Cortex of kidney (tissue), 1 donor: ENCODE data around the gene SDK1.

Experiments
- DNase-seq: peaks from one replicate; lab custom pipeline; 2025; lab: John Stamatoyannopoulos, UW

SDK1 gene

DNA sequence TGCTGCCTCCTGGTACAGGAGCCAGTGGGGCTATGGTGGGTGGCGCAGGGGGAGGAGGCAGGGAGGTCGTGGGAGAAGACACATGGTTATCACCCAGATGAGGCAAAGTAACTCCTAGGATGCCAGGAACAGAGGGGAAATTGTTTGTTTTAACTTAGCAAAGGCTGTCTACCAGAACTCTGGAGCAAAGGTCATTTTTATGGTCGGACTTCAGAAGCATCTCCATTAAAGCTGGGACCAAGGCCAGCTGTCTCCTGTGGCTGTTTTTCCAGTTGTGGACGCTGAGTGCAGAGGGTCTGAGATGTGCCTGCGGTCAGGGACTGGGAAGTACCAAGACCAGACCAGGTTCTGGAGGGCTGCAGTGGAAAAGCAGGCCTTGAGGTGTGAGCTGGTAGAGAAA, 855.1 kb downstream of the SDK1 start:
- no peak for DNase-seq

DNA sequence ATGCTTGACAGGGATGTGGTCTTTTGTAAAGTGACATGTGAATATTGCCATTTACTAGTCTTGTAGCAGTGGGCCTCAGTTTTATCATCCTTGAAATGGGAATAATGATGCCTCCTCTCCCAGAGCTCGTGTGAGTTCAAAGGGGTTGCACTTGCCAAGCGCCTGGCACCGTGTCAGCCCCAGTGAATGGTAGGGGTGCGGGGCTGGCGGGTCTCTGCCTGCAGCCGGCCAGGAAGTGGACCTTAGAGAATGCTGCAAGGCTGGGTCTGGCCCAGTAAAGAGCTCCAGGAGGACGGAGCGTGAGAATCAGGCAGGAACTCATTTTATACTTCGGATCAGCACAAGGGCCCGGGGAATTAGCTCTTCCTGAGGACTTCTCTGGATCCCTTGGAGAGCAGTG, 856.6 kb downstream of the SDK1 start:
- no peak for DNase-seq

DNA sequence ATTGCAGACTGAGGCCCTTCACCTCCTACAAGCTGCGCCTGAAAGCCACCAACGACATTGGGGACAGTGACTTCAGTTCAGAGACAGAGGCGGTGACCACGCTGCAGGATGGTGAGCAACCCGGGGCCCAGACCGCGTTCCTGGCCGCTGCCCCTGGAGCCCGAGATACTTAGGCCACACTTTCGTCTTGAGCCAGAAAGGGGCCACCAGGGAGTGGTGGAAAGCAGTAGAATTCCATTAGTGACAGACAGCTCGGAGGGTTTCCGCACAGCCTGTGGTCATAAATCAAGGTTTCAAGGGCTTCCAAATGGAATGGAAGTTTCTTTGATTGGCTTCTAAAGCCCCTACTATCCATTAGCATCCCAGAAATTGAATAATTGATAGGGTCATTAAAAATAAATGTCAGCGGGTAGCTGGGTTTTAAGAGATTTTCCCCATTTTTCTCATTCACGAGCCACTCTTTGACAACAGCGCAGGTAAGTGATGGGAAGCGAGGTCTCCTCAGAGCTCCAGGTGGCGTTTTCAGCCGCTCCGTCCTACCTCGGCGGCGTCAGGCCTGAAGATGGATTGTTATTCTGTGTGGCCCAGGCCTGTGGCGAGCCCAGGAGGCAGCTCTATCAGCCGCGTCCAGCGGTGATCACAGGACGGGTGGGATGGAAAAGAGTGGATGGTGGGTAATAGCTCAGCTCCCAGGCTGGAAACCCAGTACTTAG, 857.5 kb downstream of the SDK1 start:
- DNase-seq = no peak

DNA sequence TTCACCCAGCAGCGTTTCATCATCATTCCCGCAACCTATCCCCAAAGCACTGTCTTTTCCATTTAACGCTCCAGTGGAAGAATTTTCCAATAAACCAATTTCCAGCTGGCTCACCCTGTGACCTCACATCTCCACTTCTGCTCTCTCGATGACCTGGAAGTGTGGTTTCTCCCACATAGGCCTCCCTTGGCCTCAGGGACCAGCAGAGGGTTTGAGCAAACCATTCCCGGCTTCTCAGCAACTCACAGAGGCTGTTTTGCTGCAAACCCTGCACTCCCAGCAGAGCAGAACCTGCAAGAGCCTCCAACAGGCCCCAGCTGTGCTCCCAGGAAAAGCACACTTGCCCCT, 858.1 kb downstream of the SDK1 start:
- no peak for DNase-seq

DNA sequence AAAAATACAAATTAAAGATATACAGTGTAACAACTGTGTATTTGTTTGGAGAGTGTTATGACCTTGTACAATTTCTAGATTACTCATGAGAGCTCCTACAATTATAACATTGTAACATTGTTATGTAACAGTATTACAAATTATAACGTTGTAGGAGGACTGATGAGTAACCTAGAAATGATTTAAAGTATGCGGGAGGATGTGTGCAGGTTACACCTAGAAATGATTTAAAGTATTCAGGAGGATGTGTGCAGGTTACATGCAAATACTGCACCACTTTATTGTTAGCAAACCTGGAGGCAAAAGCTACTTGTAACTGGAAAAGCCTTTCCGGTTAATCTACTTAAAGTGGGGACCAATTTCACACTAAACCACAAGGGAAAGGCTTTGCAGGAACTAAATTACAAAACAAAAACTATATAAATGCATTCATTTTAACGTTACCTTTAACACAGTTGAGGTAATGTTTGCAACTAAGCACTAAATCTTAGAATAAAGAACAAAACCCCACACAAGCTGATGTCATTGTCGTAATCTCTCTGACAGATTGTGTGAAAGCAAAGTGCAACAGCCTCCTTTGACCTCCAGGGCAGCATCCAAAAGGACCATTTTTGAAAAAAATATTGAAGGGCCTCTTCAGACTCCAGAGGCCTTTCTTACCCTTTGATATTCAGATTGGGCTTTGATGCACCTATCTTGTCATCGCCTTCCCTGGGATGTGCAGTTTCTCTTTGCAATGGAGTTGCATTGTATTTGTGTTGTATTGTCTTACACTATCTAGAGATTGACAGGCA, 858.9 kb downstream of the SDK1 start:
- DNase-seq = no peak

DNA sequence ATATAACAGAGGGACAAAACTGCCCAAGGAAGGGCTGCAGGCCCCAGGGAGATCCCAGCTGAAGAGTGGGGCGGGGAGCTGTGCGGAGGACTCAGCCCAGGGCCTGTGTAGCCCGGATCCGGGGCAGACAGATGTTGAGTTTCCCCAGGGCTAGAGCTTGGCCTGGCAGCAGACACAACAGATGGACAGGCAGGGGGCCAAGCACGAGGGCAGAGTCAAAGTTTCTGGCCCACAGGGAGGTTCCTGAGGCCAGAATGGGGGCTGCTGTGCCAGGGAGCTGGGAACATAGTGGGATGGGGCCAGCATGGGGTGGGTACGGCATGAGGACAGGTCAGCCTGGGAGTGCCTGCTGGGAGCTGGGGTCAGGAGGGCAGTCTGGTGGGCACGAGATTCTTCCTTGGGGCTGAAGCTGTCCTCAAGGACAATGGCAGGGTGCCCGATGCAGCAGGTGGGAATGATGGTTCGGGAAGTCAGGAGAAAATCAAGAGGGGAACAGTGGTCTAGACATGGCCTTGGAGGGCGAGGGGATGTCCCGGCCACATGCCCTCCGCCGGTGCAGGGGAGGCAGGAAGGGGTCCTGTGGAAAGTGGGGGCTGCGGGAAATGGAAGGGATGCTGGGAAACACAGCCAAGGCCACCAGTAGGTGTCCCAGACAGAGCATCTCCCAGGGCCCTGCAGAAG, 862.0 kb downstream of the SDK1 start:
- no peak for DNase-seq

DNA sequence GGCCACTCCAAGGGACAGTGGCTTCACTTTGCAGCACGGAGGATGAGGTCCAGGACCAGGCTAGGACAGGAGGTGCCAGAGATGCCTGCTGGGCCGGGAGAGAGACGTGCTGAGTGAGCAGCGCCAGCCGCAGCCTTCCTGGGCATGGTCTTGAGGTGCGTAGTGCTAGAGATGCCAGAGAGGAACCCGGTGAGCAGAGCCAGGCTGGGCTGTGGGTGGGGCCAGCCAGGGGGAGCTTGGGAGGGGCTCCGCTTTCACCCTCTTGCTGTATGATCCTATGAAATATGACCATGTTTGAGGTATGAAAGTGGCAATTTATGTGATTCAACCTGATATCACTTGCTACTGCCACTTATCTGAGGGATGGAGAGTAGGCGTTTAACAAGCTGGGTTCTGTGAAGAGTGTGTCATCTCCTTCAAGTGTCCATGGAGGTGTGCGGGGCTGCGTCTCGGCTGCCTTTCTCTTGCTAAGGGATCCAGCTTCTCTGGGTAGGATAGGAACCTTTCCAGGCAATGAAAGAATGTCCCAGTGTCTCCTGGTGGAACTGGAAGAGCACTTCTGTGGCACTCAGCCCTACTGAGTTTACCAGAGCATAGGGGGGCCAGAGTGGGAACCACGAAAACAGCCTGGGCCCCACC, 862.6 kb downstream of the SDK1 start:
- DNase-seq = no peak

DNA sequence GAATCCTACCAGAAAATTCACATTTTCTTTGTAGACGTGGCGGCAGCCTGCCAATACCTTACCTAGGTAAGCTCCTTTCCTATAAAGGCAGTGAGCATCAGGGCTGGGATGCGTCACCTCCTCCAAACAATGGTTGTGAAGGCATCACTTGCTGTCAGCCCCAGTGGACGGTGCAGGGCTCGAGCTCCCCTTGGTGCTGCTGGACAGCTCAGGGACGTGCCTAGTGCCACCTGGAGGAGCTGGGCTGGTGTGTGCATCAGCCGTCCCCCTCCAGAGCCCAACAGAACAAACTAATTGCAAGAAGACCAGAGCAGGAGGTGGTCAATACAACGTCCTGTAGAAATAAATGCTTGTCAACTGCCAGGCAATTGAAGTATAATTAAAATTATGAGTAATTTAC, 863.5 kb downstream of the SDK1 start:
- DNase-seq = no peak

DNA sequence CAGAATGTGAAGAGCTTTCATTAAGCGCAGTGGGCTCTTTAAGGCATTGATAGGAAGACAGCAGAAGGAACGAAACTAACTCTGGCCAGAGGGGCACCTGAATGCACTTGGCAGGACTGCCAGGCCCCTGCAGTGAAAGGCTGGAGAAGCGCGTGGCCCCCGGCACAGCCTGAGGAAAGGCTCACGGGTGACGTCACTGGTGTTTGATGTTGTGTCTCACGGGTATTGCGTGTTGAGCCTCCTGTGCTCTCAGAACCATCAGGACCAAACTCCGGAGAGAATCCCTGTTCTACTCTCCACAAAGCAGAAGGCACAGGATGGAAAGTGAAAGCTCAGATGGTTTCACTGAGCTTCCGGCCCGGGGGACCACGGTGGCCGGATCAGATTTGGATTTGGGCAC, 865.3 kb downstream of the SDK1 start:
- DNase-seq = no peak

DNA sequence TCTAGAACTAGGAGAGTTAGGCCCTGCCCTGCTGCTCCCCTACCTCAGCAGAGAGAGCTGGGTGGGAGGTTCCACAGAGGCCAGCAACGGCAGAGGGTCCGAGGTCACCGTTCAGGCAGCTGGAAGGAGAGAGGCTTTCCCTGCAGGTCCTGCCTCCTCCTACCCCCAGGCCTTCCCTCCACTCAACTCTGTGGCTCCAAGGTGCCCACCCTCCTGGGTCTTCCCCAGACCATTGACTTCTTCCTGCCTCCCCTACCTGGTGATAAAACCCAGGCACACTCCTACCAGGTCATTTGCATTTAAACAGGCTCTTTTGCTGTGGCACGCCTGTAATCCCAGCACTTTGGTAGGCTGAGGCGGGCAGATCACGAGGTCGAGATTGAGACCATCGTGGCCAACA, 865.8 kb downstream of the SDK1 start:
- DNase-seq = no peak

DNA sequence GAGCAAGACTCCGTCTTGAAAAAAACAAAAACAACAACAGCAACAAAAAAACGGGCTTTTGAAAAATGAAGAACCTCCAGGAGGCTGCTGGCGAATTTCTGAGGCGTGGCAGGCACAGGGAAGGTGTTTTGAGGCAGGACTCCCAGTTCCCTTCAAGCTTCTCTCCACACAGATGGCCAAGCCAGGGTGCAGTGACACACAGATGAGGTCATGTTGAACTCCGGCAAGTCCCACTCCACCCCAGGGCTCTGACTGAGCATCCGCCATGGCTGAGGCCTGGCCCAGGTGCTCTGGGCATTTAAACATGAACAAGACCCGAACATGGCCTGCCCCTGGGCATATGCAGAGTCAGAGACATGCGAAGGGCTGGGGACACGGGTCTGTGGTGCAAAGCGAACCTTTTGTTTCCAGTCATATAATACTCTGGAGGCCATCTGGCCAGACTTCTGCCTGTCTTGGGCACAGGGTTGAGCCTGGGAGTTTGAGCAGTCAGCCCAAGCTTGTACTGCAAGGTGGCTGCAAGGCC, 866.4 kb downstream of the SDK1 start:
- no peak for DNase-seq

DNA sequence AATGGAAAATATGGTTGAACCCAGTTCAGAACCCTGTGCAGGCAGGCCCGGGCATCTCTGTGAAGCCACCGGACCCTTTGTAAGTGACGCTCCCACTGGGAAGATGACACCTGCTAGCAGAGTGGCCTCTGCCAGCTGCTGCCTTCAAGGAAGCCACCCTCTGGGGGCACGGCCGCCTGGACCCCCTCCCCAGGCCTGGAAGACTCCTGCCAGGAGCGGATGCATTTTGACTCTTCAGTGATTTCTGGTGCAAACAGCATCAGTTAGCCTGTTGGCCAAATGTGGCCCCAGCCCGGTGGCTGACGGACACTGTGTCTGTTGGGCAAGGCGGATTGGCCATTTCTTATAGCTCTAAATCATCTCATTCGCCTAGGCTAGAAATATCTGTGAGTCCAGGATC, 867.0 kb downstream of the SDK1 start:
- DNase-seq = no peak

DNA sequence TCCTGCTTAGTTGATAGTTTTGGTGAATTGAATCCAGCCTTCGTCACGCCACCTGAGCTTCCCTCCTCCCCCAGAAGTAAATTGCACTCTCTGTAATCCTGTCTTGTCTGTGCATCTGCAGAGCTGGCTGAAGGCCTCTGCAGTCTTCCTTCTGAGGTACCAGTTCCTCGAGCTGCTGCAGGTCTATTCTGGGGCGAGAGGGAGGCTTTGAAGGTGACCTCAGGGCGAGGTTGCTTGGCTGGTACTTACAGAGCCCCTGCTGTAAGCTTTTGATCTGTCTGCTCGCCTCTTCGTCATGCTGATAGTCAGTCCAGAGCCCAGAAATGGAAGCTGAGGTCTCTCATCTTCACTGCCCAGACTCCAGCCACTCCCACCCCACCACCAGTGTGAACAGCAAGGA, 867.5 kb downstream of the SDK1 start:
- DNase-seq = no peak

DNA sequence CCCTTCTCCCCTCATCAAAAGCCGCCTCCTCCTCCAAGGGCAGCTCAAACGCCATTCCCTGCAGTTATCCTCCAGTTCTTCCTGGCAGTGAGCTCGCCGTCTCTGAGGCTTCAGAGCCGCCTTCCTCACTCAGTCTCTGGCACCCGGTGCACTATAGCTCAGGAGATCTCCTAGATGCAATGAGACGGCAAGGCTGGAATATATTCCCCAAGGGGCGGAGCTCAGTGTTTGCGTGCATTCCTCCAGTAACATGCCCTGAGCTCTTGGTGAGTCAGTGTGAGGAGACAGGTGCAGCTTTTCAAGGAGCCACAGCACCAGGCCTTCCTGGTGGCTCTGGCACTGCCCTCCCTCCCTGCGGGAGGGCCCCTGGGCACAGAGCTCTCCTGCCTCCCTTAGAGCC, 868.4 kb downstream of the SDK1 start:
- DNase-seq = no peak

DNA sequence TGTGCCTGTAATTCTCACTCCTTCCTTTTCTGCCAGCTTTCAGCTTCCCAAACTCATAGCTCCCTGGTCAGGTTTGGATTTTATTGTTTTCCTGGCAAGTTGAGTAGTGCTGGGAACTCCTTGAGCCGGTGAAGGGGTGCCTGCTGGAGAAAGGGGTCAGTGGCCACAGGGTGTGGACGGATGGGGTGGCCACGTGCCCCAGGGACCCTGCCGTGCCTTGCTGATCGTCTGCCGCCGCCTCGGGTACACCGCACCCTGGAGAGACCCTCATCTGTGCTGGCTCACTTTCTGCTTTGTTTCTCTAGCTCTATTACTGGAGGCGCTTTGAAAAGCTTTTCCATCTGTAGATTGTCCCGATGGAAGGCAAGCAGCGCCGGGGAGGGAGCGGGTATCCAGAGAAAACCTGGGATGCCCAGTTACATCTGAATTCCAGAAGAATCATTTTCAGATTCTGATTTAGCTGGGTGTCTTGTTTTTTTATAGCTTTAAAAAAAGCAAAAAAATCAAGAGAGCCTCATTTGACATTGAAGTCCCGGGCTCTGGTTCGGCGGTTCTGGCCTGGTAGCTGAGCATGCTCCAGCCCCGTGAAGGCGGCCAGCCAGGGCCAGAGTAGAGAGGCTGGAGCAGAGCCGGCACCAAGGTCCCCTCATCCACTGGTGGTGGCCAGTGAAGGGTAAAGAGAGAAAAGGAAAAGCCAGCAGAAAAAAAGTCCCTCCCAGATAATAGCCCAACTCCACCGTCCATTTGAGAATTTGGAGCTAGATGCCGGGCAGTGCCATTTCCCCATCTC, 870.1 kb downstream of the SDK1 start:
- DNase-seq = no peak

DNA sequence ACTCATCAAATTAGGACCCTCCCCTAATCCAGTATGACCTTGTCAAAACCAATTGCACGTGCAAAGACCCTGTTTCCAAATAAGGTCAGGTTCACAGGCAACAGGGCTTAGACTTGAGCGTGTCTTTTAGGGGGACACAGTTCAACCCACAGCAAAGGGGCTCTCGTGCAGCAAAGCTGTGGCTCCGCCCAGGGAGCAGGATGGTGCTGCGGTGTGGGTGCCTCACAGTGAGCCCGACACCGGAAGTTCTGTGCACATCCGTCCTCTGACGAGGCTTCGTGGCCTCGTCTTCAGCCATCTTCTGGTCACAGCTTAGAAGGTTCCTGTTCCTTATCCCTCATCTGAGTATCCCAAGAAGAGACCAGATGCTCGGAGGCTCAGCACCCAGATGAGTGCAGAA, 871.8 kb downstream of the SDK1 start:
- DNase-seq = no peak

DNA sequence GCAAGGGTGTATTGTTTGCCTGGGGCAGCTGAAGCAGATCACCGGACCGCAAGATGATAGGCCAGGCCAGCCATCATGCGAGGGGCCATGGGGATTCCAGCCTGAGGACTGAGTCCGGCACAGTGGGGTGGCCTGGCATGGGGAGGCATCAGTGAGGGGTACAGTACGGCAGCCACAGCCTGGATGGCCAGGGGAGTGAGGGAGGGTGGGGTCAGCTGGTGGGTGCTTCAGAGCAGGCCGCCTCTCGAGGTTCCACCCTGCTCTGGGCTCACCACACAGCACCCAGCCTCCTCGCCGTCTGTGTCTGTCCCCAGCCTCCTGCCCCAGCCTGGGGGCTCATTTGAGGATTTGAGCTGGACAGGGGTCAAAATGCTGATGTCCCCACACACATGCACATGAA, 872.6 kb downstream of the SDK1 start:
- no peak for DNase-seq

DNA sequence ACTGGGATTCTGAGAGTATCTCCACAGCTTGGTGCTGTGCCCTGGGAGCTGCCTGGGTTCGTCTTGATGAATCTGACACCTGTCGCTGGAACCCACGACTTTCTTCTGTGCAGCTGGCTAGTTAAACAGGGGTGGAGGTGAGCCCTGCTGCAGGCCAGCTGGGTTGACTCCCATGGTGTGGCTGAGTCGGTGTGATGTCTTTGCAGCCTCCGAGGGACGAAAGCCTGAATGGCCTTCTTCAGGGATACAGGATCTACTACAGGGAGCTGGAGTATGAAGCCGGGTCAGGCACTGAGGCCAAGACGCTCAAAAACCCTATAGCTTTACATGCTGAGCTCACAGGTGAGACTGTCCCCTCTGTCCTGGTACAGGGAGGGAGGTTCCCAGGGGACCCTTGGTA, 873.0 kb downstream of the SDK1 start:
- DNase-seq = no peak

DNA sequence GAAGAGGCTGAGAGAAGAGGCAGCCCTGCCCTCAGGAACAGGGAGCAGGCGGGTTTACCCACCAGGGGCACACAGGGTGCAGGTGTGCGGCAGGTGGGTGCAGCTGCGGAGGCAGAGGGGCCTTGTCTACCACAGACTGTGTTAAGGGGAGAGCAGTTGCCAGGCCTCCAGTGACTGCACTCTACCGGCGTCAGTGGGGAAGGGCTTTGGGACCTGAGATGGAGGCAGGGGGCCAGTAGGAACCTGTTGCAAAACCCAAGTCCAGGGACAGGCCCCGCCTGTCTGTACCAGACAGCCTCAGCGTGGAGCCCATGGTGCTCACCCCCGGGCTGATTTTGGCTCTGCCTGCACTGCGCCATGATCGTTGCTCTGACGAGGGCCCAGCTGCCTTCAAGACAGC, 873.4 kb downstream of the SDK1 start:
- DNase-seq = no peak

DNA sequence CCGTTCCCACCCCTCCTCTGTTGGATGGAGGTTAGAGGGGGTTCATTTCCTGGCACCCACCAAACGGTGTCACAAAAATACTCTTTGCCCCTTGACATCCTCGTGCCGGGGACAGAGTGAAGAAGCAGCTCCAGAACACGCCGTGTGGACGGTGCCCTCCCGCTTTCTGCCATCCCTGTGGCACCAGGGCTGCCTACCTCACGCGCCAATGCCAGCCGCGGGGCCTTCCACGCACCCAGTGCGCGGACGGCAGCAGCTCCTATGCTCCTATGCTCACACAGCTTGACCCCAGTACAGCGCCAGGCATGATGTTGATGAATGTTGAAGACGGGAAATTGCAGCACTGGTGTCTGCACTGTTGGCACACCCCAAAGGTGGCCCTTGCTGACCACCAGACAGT, 873.8 kb downstream of the SDK1 start:
- DNase-seq = no peak

DNA sequence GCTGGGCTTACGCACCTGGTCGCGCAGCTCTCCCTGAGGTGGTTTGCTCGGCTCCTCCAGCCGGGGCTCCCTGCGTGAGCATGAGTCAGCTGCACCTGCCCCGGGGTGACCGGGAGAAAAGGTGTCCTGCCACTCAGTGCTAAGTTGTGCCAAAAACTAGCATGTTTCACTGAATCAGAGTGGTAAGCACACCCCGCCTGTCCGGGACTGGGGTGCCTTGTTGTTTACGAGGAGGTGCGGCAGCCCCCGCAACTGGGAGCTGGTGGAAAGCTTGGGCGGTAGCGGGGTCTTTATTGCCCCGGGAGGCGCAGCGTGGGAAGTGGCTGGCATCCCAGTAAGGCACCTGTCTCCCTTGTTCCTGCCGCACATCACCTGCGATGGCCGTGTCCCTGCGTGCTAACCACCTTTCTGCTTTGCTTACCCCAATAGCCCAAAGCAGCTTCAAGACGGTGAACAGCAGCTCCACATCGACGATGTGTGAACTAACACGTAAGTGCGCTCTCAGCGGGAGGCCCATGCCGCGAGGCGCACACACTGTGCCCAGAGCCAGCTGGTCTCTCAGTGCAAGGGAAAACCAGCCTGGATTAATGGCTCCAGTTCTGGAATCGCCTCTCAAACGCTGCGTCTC, 874.4 kb downstream of the SDK1 start:
- DNase-seq = no peak
